Activated CD4-positive, alpha-beta T cell treated with anti-CD3 and anti-CD28 coated beads for 24 hours (primary cell): ENCODE data around the gene VPS16.

Experiments used
- DNase-seq, 2 donors: peaks; one replicate each; pipeline ENCODE4 v3.0.0-alpha.2; 2020; ENCODE audit warnings: low read depth in 2 of 2

VPS16 gene

GRCh38 chr20:2840138-2840966 lies at the start of gene VPS16, which contains the start of gene PCED1A:
Gene VPS16 (plus strand): TSS chr20:2840745. CDS start chr20:2840775, 30 bp downstream.
Gene PCED1A (minus strand): TSS chr20:2840655. CDS start chr20:2839912, 743 bp downstream.
- peak; percentile 78 to 83 for DNase-seq

GRCh38 chr20:2793471-2793870 lies 47.1 kb upstream of the VPS16 start:
- DNase-seq, result no peak

- DNase-seq, result no peak
Observed at GRCh38 chr20:2794202-2794748, 46.3 kb upstream of the VPS16 start.

GRCh38 chr20:2794866-2795447 lies 45.6 kb upstream of the VPS16 start:
- DNase-seq, result no peak

GRCh38 chr20:2795451-2795850 lies 45.1 kb upstream of the VPS16 start:
- DNase-seq, result no peak

GRCh38 chr20:2796011-2796660 lies 44.4 kb upstream of the VPS16 start:
- no peak for DNase-seq

- no peak for DNase-seq
Observed at GRCh38 chr20:2797136-2797983, 43.2 kb upstream of the VPS16 start.

- DNase-seq, result no peak
Observed at GRCh38 chr20:2798095-2798805, 42.3 kb upstream of the VPS16 start.

- DNase-seq, result no peak
Observed at GRCh38 chr20:2798814-2799213, 41.7 kb upstream of the VPS16 start.

GRCh38 chr20:2799271-2799670 lies 41.3 kb upstream of the VPS16 start:
- DNase-seq, result no peak

GRCh38 chr20:2799688-2800520 lies 40.6 kb upstream of the VPS16 start:
- DNase-seq, result no peak

GRCh38 chr20:2800521-2801285 lies 39.8 kb upstream of the VPS16 start, which contains the start of gene CPXM1:
Gene CPXM1 (minus strand): TSS chr20:2800627. CDS start chr20:2800572, 55 bp downstream.
- no peak for DNase-seq

- DNase-seq, result no peak
Observed at GRCh38 chr20:2801286-2801728, 39.2 kb upstream of the VPS16 start.

- DNase-seq, result no peak
Observed at GRCh38 chr20:2804041-2804828, 36.3 kb upstream of the VPS16 start.

GRCh38 chr20:2804852-2805688 lies 35.5 kb upstream of the VPS16 start:
- no peak for DNase-seq

GRCh38 chr20:2805689-2806350 lies 34.7 kb upstream of the VPS16 start:
- DNase-seq, result no peak

- no peak for DNase-seq
Observed at GRCh38 chr20:2806351-2806701, 34.2 kb upstream of the VPS16 start.
